ENCODE measurements around the gene SPARC. TPM values are rescaled to one million over a fixed set of nuclear protein-coding genes. Genes with fewer than 3 reads are reported as not detected.

SPARC gene
- polyA plus RNA-seq, 1 of the 3 experiments (the other 2 are of a cell fraction), result 1,115 TPM

- peak; percentile 82 for DNase-seq
- H3K9me2 ChIP-seq, result no peaks in the 10 kb centered on the region
- H3K4me3 ChIP-seq (ENCODE audit: low read depth in 2 of 2, low read length in 1 of 2), result peak overlapping the region in 1 of 2 experiments; percentile 1; a peak in 1 of 4 replicates
- peak overlapping the region; percentile 49; the same call in 1 of the 2 replicates for H2AFZ ChIP-seq (ENCODE audit: low read depth)
- H3K4me2 ChIP-seq, result no peak overlapping the region
- H3K9me3 ChIP-seq, result no peaks in the 10 kb centered on the region
- H3K27ac ChIP-seq (ENCODE audit: low read depth in 2 of 2, low read length in 1 of 2), result no peak overlapping the region
- no peak overlapping the region for H3K9ac ChIP-seq
- peaks cover under 1% of the 10 kb centered on the region; the same call in 1 of the 2 replicates for H3K27me3 ChIP-seq (ENCODE audit: insufficient read depth)
- WGBS (ENCODE audit: low lambda C conversion rate), result 8% methylated on average over 5 of the region's 6 CpGs
- ChIA-PET CTCF (interaction anchor here (0.6 to 10.7 kb wide), 70 partner anchors 9 to 677 kb away, joined by 3 to 375 read pairs (median 5); partner anchors contain the start of genes G3BP1, SLC36A1 and SLC36A2), POLR2A (interaction anchor here (0.6 to 1.6 kb wide), 3 partner anchors 174 to 399 kb away, joined by 3 to 6 read pairs (median 3); partner anchors contain the start of genes GM2A and SLC36A1)
- H3K4me1 ChIP-seq (ENCODE audit: control insufficient read depth in 1 of 2, insufficient read depth in 2 of 2, low read depth in 1 of 2, low read length in 1 of 2), result no peaks in the 10 kb centered on the region
- no peaks in the 10 kb centered on the region for H3F3A ChIP-seq (replicated peaks; ENCODE audit: insufficient read depth)
- no peaks in the 10 kb centered on the region for H3K36me3 ChIP-seq (replicated peaks in 1 of 2; ENCODE audit: control insufficient read depth in 1 of 2, insufficient read depth in 2 of 2, low read length in 1 of 2)
- no peaks in the 10 kb centered on the region for H3K79me2 ChIP-seq (ENCODE audit: insufficient read depth)
- no peaks in the 10 kb centered on the region for H4K20me1 ChIP-seq (ENCODE audit: insufficient read depth)
- TF ChIP-seq EZH2phosphoT487 (IDR thresholded peaks at IDR 0.05; ENCODE audit: borderline replicate concordance, low read depth) (no peak), NRF1 (IDR thresholded peaks at IDR 0.05; ENCODE audit: low read depth, low read length) (no peak), PBX3 (IDR thresholded peaks at IDR 0.05) (no peak), CHD2 (IDR thresholded peaks at IDR 0.05; ENCODE audit: low read length, partially characterized antibody) (peak; percentile 45), CTCF (IDR thresholded peaks at IDR 0.05) (peak; percentile 80), SIN3A (IDR thresholded peaks at IDR 0.05; ENCODE audit: borderline replicate concordance, low read depth, low read length) (no peak), FOSL2 (IDR thresholded peaks at IDR 0.05; ENCODE audit: borderline replicate concordance, low read depth) (no peak), ELF1 (IDR thresholded peaks at IDR 0.05) (no peak), GATA2 (CRISPR knock-in tag; IDR thresholded peaks at IDR 0.05) (no peak), MAX (IDR thresholded peaks at IDR 0.05; ENCODE audit: low read depth) (no peak), USF1 (IDR thresholded peaks at IDR 0.05; ENCODE audit: borderline replicate concordance, low read depth) (no peak), TCF12 (IDR thresholded peaks at IDR 0.05) (no peak), GABPA (IDR thresholded peaks at IDR 0.05; ENCODE audit: low read depth) (no peak), TEAD4 (IDR thresholded peaks at IDR 0.05; ENCODE audit: borderline replicate concordance, insufficient read depth) (no peak), EP300 (IDR thresholded peaks at IDR 0.05; ENCODE audit: borderline replicate concordance in 1 of 2, low read depth in 1 of 2, low read length in 1 of 2) (no peak), RAD21 (IDR thresholded peaks at IDR 0.05; ENCODE audit: low read length) (peak; percentile 96), JUND (IDR thresholded peaks at IDR 0.05) (no peak), FOXJ3 (CRISPR knock-in tag; IDR thresholded peaks at IDR 0.05) (no peak), USF2 (IDR thresholded peaks at IDR 0.05; ENCODE audit: borderline replicate concordance, low read depth, low read length) (no peak), FOXM1 (IDR thresholded peaks at IDR 0.05; ENCODE audit: low read depth) (no peak), RCOR1 (IDR thresholded peaks at IDR 0.05; ENCODE audit: low read length) (peak; percentile 20; the same call in 1 of the 2 replicates), SMC3 (IDR thresholded peaks at IDR 0.05; ENCODE audit: low read depth, low read length) (peak; percentile 81)
- TF ChIP-seq, protein P1, sequence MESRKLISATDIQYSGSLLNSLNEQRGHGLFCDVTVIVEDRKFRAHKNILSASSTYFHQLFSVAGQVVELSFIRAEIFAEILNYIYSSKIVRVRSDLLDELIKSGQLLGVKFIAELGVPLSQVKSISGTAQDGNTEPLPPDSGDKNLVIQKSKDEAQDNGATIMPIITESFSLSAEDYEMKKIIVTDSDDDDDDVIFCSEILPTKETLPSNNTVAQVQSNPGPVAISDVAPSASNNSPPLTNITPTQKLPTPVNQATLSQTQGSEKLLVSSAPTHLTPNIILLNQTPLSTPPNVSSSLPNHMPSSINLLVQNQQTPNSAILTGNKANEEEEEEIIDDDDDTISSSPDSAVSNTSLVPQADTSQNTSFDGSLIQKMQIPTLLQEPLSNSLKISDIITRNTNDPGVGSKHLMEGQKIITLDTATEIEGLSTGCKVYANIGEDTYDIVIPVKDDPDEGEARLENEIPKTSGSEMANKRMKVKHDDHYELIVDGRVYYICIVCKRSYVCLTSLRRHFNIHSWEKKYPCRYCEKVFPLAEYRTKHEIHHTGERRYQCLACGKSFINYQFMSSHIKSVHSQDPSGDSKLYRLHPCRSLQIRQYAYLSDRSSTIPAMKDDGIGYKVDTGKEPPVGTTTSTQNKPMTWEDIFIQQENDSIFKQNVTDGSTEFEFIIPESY (IDR thresholded peaks at IDR 0.05; ENCODE audit: borderline replicate concordance, low read depth), result no peak
- TF ChIP-seq, protein P2, sequence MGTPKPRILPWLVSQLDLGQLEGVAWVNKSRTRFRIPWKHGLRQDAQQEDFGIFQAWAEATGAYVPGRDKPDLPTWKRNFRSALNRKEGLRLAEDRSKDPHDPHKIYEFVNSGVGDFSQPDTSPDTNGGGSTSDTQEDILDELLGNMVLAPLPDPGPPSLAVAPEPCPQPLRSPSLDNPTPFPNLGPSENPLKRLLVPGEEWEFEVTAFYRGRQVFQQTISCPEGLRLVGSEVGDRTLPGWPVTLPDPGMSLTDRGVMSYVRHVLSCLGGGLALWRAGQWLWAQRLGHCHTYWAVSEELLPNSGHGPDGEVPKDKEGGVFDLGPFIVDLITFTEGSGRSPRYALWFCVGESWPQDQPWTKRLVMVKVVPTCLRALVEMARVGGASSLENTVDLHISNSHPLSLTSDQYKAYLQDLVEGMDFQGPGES (IDR thresholded peaks at IDR 0.05; ENCODE audit: low read depth, low read length), result no peak
Measured at GRCh38 chr5:151651997-151652645, 34.6 kb downstream of the SPARC start.
